GM19372 (cell line): Measurements from ENCODE around the gene UBE2D4.
"Not testable (repeated sequence)": the region's sequence is repeated elsewhere in the genome, so short reads cannot be mapped to it uniquely, and the experiment has no call there.

Source experiments
- ATAC-seq: cut with Tn5 transposase; IDR thresholded peaks from one replicate; pipeline ENCODE4 v1.9.1; 2021; ENCODE audit warnings: mild to moderate bottlenecking, low read depth, moderate library complexity; ENCODE audit not compliant: unreplicated experiment

Gene UBE2D4

DNA sequence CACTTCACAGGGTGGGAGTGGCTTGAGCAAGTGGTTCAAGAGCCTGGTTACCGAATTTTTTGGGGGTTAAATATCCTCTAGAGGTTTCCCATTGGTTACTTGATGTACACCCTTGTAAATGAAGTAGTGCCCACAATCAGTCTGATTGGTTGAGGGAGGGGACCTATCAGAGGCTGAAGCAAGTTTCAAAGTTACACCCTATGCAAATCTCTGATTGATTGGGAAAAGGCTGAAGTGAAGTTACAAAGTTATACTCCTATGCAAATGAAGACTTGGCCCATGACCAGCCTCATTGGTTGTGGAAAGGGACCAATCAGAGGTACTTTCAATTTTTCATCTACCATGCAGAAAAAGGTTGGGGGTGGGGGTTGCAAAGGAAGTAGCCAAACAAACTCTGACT lies 34.7 kb downstream of the UBE2D4 start:
- ATAC-seq = no peak

DNA sequence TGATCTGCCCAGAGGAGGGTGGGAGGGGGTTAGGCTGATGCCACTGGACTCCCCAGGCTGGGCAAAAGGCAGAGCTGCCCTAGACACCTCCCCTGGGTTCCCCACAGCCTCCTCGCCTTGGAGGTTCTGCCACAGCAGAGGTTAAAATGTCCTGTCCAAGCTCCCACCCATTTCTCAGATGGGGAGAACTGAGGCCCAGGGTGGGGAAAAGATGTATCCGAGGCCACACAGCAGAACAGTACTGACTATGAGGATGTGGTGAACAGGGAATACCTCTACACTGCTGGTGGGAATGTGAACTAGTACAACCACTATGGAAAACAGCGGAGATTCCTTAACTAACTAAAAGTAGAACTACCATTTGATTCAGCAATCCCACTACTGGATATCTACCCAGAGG lies 40.2 kb downstream of the UBE2D4 start:
- ATAC-seq = not testable (repeated sequence)

DNA sequence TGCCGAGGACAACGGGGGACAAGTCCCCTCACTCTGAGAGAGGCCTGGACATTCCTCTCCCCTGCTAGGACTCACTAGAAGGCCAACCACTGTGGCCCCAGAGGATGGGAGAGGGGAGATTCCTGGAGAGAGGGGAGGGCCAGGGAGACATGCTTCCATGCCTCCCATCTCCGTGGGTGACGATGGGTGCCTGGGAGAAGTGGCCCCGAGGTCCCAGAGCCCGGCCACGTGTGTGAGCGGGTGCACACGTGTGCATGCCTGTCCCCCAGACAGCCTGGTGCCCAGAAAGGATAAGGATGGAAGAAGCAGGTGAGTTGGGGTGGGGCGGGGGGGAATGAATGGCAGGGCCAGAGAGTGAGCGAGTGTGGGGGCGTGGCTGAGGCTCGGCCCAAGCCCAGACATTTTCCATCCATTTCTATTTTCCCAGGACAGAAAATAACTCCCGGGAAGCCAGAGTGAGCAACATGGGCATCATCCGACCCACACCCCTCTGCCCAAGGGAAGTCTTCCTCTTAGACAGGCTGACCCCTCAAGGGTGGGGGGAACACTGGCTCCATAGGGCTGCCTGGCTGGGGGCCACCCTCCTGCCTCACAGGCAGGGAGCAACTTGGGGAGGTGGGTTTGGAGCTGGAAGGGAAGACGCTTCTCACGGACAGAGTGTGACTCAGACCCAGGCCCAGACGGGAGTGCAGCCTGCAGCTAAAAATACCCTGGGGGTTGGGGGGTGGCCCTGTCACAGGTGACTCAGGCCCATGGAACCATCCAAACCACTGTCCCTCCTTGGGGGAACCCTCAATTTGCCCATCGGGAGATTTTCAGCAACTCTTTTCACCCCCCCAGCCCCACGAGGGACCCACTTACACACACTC lies 42.2 kb downstream of the UBE2D4 start:
- not testable (repeated sequence) for ATAC-seq

DNA sequence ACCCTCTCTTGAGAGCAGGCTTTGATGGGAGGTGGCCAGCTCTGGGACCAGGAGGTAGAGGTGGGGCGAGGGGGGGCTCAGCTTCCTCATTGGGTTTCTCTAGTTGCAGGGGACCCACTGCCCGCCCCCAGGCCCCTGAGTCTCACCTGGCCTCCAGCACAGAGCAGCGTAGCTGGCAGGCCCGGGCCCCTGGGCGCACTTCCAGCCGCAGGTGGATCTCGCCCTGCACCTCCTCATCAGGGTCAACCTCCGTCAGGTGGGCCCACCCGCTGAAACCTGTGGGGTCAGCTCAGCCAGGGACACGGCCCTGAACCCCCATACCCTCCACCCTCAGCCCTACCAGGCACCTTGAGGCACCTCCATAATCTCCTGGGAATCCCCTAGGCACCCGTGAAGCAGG lies 43.4 kb downstream of the UBE2D4 start:
- not testable (repeated sequence) for ATAC-seq

DNA sequence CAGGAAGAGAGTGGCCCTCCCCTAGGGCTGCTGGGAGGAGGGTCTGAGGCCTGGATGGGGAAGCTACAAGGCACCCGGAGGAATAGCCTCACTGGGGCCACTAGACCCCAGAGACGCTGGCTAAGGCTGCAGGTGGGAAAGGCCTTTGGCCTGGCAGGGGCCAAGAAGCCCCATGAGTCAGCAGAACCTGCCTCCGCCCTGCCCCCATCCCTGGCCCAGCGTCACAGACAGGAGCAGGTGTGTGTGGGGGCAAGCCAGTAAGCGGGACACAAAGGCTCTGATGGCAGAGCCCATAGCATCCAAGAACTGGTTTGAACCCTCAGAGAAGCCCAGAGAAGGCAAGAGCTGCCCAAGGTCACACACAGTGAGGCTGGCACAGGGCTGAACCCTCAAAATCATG lies 44.5 kb downstream of the UBE2D4 start:
- ATAC-seq = not testable (repeated sequence)

DNA sequence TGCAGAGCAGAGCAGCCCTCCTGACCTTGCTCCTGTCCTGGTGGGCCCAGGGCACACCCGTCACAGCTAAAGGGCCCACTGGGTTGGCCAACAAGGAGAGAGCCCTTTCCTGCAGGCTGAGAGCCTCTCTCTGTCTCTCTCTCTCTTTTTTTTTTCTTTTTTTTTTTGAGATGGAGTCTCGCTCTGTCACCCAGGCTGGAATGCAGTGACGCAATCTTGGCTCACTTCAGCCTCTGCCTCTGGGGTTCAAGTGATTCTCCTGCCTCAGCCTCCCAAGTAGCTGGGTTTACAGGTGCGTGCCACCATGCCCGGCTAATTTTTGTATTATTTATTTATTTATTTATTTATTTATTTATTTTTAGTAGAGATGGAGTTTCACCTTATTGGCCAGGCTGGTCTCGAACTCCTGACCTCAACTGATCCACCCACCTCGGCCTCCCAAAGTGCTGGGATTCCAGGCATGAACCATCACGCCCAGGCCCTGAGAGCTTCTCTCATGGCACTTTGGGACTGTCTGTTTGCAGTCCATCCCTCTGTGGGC lies 47.9 kb downstream of the UBE2D4 start:
- not testable (repeated sequence) for ATAC-seq

DNA sequence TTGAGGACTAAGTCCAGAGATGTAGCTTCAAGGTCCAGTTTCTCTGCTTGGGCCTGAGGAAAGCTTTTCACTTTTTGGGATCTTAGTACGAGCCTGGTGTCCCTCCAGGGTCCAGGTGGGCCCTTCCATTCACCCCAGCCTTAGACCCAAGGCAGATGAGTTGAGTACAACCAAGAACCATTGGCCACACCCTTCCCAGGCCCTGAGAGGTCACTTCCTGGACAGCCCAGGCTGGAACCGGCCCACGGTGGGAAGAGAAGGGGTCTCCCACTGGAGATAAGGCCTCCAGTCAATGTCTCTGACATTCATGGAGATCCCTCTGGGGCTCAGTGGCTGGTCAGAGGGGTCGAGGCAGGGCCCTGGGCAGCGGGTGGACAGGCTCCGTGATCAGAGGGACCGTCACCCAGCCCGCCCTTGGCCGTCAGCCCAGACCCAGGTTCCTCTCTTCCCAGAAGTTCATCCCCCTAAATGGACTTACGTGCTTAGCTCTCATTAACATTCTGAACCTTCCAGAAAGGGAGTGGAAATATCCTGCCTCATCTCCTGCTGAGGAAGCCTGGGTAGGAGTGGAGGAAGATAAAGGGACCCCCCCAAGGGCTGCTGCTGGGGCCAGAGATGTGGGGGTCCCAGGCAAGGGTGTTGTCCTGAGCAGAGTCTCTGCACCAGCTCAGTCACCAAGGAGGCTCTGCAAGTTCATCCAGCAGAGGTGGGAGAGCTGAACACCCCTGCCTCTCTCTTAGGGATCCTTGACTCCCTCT lies 48.7 kb downstream of the UBE2D4 start:
- not testable (repeated sequence) for ATAC-seq

DNA sequence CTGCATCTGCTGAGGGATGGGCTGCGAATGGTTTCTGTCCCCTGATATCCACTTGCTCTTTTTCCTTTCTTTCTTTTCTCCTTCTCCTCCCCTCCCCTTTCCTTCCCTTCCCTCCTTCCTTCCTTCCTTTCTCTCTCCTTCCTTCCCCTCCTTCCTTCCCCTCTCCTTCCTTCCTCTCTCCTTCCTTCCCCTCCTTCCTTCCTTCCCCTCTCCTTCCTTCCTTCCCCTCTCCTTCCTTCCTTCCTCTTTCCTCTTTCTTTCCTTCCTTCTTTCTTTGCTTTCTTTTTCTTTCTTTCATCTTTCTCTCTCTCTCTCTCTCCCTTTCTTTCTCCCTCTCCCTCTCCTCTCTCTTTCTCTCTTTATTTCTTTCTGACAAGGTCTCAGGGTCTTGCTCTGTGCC lies 51.3 kb downstream of the UBE2D4 start:
- ATAC-seq = no peak

DNA sequence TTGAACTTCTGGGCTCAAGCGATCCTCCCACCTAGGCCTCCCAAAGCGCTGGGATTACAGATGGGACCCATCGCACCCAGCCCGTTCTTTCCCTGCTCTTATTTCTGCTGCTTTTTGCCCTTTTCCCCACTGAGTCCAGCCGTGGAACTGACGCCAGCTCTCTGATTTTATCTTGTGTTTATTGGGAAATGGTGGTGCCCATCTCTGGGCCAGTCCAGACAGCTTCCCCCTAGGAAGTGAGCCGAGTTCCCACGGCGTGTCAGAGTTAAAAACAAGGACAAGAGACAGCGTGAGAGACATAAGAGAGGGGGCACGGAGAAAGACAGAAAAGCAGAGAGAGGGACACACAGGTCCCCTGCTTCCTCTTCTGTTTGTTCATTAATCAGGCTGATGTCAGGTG lies 51.9 kb downstream of the UBE2D4 start:
- not testable (repeated sequence) for ATAC-seq

DNA sequence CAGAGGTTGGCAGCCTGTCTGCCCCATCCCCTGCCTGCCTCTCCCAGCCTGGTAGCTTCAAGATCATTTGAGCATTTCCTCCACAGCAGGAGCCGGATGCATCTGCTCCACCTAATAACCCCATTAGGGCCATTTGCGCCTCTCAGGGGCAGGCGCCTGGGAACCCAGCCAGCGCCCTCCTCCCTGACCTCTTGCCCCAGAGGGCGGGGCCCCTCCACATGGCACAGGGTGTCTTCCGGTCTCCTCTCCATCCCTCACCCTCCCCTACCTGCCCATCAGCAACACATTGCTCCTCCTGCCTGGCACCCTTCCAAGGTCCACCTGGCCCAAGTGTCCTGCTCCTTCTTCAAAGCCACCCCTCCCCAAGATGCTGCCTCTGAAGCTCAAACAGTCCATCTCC lies 56.6 kb downstream of the UBE2D4 start:
- not testable (repeated sequence) for ATAC-seq

DNA sequence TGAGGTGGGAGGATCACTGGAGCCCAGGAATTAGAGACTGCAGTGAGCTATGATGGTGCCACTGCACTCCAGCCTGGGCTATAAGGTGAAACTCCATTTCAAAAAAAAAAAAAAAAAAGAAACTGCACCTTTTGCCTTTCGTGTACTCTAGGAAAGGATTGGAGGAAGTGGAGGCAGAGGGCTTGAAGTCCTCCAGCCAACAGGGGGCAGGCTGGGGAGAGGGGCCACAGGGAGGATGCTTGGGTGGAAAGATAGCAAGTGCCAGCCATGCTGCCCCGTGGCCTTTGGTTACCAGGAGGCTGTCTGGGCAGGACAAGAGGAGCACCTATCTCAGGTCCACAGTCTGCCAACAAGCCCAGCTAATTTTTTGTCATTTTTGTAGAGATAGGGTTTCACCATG lies 57.5 kb downstream of the UBE2D4 start:
- ATAC-seq = not testable (repeated sequence)

DNA sequence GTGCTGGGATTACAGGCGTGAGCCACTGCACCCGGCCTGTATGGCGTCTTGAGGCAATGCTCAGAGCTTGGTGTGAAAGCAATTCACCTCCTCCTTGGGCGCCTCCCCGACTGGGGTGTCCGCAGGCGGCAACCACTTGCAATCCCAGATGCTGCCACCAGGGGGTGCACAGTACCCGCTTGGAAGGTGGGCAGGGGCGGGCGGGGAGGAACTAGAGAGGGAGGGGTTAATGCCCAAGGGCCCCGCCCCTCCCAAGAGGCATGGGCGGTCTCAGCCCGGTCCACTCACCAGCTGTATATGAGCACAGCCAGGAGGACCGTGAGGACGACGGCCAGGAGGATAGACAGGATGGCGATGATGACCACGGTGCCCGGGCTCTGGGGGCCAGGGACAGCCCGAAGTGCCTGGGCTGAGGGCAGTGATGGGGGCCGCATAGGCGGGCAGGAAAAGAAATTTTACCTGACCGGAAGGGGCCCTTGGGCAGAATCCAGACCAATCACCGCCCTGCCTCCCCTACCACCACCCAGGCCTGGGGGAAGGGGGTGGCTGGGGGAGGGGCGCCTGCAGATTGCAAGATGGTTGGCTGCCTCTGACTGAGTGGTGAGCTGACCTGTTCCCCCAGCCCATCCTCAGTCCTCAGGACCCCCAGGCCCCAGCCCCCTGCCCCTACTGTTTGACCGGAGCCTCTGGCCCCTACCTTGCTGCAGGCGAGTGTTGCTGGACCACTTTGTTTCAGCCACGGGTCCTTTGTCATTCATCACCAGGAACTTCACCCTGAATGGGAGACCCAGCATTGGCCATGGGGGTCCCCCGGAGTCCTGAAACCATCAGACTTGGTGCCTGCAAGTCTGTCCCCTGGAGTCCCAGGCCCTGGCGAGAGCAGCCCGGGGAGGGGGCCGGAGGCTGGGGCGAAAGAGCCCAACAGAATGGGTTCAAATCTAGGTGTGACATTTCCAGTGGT lies 59.9 kb downstream of the UBE2D4 start:
- ATAC-seq = peak; percentile 90

DNA sequence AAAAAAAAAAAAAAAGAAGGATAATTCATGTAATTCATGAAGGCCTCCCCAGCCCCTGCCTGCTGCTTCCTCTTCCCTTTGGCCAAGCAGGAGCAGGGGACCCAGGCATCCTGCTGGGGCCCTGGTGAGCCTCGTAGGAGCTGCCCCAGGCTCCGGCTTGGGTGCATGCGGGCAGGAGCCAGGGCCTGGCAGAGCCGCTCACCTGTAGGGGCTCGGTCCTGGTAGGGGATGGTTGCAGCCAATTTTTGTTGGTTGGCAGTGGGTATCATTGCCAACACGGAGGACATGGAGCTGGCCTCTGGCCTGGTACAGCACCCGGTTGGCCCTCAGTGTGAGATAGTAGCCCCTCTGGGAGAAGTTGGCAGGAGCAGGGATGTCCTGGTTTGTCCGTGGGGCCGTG lies 61.2 kb downstream of the UBE2D4 start:
- ATAC-seq = not testable (repeated sequence)

DNA sequence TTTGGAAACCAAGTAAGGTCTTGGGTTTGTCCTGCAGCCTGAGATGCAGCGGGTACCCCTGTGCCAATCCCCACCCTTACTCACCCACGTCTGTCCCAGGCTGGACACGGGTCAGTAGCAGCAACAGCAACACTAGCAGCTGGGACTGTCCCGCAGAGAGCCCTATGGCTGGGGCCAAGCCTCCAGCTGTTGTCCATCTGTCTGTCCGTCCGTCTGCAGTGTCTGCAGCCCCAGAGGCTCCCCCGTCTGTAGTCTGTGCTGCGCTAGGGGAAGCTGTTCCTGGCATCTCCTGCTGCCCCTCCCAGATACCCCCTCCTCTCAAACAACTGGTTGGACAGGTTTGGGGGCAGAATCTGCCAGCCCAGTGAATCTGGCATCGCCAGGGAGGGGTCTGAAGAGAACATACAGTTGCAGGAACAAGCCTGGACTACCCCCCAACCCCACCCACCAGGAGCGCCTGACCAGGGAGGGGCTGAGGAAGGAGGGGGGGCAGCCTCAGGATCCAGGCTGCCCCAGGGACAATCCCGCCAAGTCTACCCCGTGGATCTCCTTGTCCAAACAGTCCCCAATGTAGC lies 63.9 kb downstream of the UBE2D4 start:
- ATAC-seq = not testable (repeated sequence)

DNA sequence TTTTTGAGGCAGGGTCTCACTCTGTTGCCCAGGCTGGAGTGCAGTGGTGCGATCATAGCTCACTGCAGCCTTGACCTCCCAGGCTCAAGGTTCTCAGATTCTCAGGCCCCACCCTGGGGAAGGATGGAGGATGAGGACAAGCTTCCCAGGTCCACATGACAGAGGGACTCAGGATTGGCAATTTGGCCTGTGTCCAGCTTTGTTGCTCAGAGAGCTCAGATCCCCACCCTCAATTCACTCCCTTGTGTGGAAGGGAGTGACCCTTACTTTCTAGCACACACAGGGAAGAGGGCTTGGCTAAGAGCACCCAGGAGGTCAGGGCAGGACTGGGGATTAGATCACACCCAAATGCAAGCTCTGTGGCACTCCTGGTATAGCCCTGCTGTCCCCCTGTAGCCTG lies 64.6 kb downstream of the UBE2D4 start:
- ATAC-seq = not testable (repeated sequence)

DNA sequence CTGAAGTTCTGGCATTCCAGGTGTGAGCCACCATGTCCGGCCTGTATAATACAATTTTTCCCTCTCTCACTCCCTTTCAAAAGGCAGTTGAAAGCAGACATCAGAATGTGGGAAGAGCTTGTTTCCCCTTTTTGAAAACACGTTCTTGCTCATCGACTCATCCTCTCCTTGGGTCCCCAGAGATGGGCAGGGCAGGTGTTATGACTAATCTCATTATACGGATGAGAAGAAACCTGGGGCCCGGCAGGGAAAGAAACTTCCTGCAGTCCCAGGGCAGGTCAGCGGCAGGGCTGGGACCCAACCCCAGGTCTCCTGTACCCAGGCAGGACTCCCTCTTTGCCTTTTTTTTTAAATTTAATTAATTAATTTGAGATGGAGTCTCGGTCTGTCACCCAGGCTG lies 66.7 kb downstream of the UBE2D4 start:
- ATAC-seq = peak; percentile 80

DNA sequence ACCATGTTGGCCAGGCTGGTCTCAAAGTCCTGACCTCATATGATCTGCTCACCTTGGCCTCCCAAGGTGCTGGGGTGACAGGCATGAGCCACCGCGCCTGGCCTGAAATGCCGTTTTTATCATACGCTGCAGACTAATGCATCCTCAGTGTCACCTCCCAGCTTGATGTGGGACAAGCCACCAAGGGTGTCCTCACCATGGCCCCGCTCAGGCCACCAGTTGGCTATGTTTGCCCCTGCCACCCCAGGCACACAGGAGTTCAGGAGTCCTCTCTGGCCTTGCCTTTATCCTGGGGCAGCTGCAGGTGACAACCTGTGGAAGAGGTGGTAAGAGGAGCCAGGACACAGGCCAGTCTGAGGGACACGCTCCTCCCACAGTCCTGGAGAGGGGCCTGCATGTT lies 68.4 kb downstream of the UBE2D4 start:
- ATAC-seq = not testable (repeated sequence)

DNA sequence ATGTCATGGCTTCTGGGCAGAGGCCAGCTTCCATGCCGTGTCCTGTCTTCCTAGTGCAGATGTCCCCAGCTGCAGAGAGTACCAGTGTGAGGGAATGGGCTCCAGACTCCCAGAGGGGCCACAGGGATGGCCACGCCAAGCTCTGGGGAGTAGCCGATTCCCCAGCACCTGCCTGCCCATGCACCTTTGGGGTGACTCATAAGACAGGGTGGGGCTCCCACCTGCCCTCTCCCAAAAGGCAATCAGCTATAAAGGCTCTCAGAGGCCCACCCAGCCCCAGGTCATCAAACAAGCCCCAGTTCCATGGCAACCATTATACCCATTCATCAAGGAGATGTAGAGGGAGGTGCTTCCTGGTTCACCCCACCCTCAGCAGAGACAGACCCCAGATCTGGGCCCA lies 71.3 kb downstream of the UBE2D4 start, which contains the start of gene SPDYE1:
Gene SPDYE1 (plus strand): TSS at position 366 of the 400 bp plus-strand sequence. CDS start 2,053 bp downstream, outside the sequence.
- not testable (repeated sequence) for ATAC-seq
